Measurements from ENCODE around the gene AKAP12. TPM values are rescaled to one million over a fixed set of nuclear protein-coding genes. Genes with fewer than 3 reads are reported as not detected.

Gene AKAP12
- polyA plus RNA-seq, 1 donor (not counting 4 experiments of a cell fraction or from before 2014, with no cell fraction given): 0.56 TPM

DNA sequence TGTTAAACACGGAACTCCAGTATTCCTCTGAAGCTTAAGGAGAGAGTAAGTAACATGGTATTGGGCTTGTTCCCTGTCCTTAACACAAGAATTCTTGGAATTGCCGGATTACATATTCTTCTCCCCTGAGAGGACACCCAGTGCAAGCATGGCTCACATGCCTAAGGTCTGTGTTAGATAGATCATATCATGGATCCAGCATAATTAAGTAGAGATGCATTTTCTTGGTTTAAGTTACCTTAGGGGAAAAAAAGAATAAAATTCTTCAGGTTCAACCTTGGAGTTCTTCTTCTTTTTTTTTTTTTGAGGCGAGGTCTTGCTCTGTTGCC, 53.9 kb downstream of the AKAP12 start:
- Histone ChIP-seq H3K36me3 (ENCODE audit: control insufficient read depth in 2 of 2, extremely low read depth in 1 of 2, insufficient read depth in 2 of 2, low read length in 2 of 2) (no peaks in the 10 kb centered on the region), H3K9me3 (ENCODE audit: control insufficient read depth, low read depth, low read length) (no peaks in the 10 kb centered on the region), H3K79me2 (ENCODE audit: control insufficient read depth, insufficient read depth, low read length) (no peaks in the 10 kb centered on the region), H4K20me1 (ENCODE audit: control insufficient read depth, extremely low read depth, insufficient read depth, low read length) (no peaks in the 10 kb centered on the region), H3K4me1 (ENCODE audit: control insufficient read depth, extremely low read depth, insufficient read depth, low read length) (no peaks in the 10 kb centered on the region), H3K4me2 (ENCODE audit: control insufficient read depth, extremely low read depth, insufficient read depth, low read depth, low read length) (no peak overlapping the region), H3K27me3 (ENCODE audit: control insufficient read depth, extremely low read depth, insufficient read depth, low read length) (peaks cover 8% of the 10 kb centered on the region), H3K9ac (ENCODE audit: control insufficient read depth, extremely low read depth, insufficient read depth, low read length) (no peak overlapping the region), H3K27ac (ENCODE audit: control insufficient read depth, insufficient read depth, low read length) (no peak overlapping the region), H3K9me1 (ENCODE audit: control insufficient read depth, extremely low read depth, insufficient read depth, low read length) (no peaks in the 10 kb centered on the region), H2AFZ (ENCODE audit: control insufficient read depth, low read length) (no peak overlapping the region), H3K4me3 (ENCODE audit: control insufficient read depth in 2 of 3, extremely low read depth in 1 of 3, insufficient read depth in 2 of 3, low read depth in 1 of 3, low read length in 3 of 3) (no peak overlapping the region)
- DNase-seq (ENCODE audit: low read depth, low spot score) (no peak), FAIRE-seq (no peak)
- dilution Hi-C loops (cut with MboI; ENCODE audit: extremely low pct_ligation_motif_present, low sequenced_read_pairs): no loop called here
- no peak for TF ChIP-seq EZH2 (IDR thresholded peaks at IDR 0.05; ENCODE audit: low read length)
- TF ChIP-seq, protein P1, sequence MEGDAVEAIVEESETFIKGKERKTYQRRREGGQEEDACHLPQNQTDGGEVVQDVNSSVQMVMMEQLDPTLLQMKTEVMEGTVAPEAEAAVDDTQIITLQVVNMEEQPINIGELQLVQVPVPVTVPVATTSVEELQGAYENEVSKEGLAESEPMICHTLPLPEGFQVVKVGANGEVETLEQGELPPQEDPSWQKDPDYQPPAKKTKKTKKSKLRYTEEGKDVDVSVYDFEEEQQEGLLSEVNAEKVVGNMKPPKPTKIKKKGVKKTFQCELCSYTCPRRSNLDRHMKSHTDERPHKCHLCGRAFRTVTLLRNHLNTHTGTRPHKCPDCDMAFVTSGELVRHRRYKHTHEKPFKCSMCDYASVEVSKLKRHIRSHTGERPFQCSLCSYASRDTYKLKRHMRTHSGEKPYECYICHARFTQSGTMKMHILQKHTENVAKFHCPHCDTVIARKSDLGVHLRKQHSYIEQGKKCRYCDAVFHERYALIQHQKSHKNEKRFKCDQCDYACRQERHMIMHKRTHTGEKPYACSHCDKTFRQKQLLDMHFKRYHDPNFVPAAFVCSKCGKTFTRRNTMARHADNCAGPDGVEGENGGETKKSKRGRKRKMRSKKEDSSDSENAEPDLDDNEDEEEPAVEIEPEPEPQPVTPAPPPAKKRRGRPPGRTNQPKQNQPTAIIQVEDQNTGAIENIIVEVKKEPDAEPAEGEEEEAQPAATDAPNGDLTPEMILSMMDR (optimal IDR thresholded peaks at IDR 0.05 in 1 of 3, IDR thresholded peaks at IDR 0.05 in 1 of 3, conservative IDR thresholded peaks at IDR 0.05 in 1 of 3; ENCODE audit: extremely low read depth in 1 of 3, insufficient read depth in 2 of 3, low read length in 3 of 3): no peak

DNA sequence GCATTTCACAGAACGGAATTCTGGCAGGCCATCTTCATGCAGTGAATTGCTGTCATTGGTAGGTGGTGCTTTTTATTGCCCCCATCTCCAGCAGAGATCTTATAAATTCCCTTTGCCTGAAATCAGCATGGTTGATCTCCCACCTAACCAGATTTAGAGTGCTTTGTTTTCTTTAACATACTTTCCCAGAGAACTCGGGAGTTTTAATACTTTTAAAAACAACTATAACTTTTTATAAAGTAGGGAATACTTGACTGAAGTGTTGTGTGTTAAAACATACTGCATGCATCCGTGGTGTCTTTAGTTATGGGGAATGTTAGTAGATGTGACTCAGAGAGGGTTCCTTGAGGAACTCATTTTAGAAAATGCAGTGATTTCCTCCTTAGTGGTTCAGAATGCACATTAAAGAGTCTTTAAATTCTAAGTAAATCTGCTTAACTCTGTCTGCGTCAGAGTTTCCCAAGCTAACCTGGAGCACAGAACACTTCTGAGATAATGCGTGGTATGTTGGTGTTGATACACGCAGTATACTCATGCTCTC, 54.9 kb downstream of the AKAP12 start:
- Histone ChIP-seq H3K36me3 (ENCODE audit: control insufficient read depth in 2 of 2, extremely low read depth in 1 of 2, insufficient read depth in 2 of 2, low read length in 2 of 2) (no peaks in the 10 kb centered on the region), H2AFZ (ENCODE audit: control insufficient read depth, low read length) (no peak overlapping the region), H3K4me2 (ENCODE audit: control insufficient read depth, extremely low read depth, insufficient read depth, low read depth, low read length) (no peak overlapping the region), H3K9me3 (ENCODE audit: control insufficient read depth, low read depth, low read length) (no peaks in the 10 kb centered on the region), H3K27ac (ENCODE audit: control insufficient read depth, insufficient read depth, low read length) (no peak overlapping the region), H3K79me2 (ENCODE audit: control insufficient read depth, insufficient read depth, low read length) (no peaks in the 10 kb centered on the region), H3K9me1 (ENCODE audit: control insufficient read depth, extremely low read depth, insufficient read depth, low read length) (no peaks in the 10 kb centered on the region), H3K27me3 (ENCODE audit: control insufficient read depth, extremely low read depth, insufficient read depth, low read length) (peaks cover 8% of the 10 kb centered on the region), H3K4me3 (ENCODE audit: control insufficient read depth in 2 of 3, extremely low read depth in 1 of 3, insufficient read depth in 2 of 3, low read depth in 1 of 3, low read length in 3 of 3) (no peak overlapping the region), H3K9ac (ENCODE audit: control insufficient read depth, extremely low read depth, insufficient read depth, low read length) (no peak overlapping the region), H4K20me1 (ENCODE audit: control insufficient read depth, extremely low read depth, insufficient read depth, low read length) (no peaks in the 10 kb centered on the region), H3K4me1 (ENCODE audit: control insufficient read depth, extremely low read depth, insufficient read depth, low read length) (no peaks in the 10 kb centered on the region)
- FAIRE-seq: no peak
- no peak for TF ChIP-seq EZH2 (IDR thresholded peaks at IDR 0.05; ENCODE audit: low read length)
- TF ChIP-seq, protein P1 (optimal IDR thresholded peaks at IDR 0.05 in 1 of 3, IDR thresholded peaks at IDR 0.05 in 1 of 3, conservative IDR thresholded peaks at IDR 0.05 in 1 of 3; ENCODE audit: extremely low read depth in 1 of 3, insufficient read depth in 2 of 3, low read length in 3 of 3): no peak
- no peak for DNase-seq (ENCODE audit: low read depth, low spot score)
- dilution Hi-C loops (cut with MboI; ENCODE audit: extremely low pct_ligation_motif_present, low sequenced_read_pairs): no loop called here
